Measurements from ENCODE around the gene WNT3A. TPM values are rescaled to one million over a fixed set of nuclear protein-coding genes. Genes with fewer than 3 reads are reported as not detected.

WNT3A gene
- polyA plus RNA-seq, 1 of the 3 experiments (the other 2 are of a cell fraction), result not detected

- Histone ChIP-seq H3K9me2 (no peaks in the 10 kb centered on the region), H3K4me3 (ENCODE audit: low read depth in 2 of 2, low read length in 1 of 2) (no peak overlapping the region), H3K27me3 (ENCODE audit: insufficient read depth) (peaks cover 4% of the 10 kb centered on the region; the same call in 1 of the 2 replicates), H4K20me1 (ENCODE audit: insufficient read depth) (no peaks in the 10 kb centered on the region), H2AFZ (ENCODE audit: low read depth) (no peak overlapping the region), H3K4me2 (no peak overlapping the region), H3K79me2 (ENCODE audit: insufficient read depth) (no peaks in the 10 kb centered on the region), H3K4me1 (ENCODE audit: control insufficient read depth in 1 of 2, insufficient read depth in 2 of 2, low read depth in 1 of 2, low read length in 1 of 2) (no peaks in the 10 kb centered on the region), H3K36me3 (replicated peaks in 1 of 2; ENCODE audit: control insufficient read depth in 1 of 2, insufficient read depth in 2 of 2, low read length in 1 of 2) (no peaks in the 10 kb centered on the region), H3K9me3 (no peaks in the 10 kb centered on the region), H3F3A (replicated peaks; ENCODE audit: insufficient read depth) (no peaks in the 10 kb centered on the region), H3K9ac (no peak overlapping the region), H3K27ac (ENCODE audit: low read depth in 2 of 2, low read length in 1 of 2) (no peak overlapping the region)
- ChIA-PET CTCF (interaction anchor here (0.6 to 1.6 kb wide), 3 partner anchors 12 to 40 kb away, joined by 3 to 5 read pairs (median 3); no protein-coding TSS in a partner anchor), POLR2A (no interaction called here)
- no peak for TF ChIP-seq EP300 (IDR thresholded peaks at IDR 0.05; ENCODE audit: borderline replicate concordance in 1 of 2, low read depth in 1 of 2, low read length in 1 of 2)
- no peak for TF ChIP-seq NRF1 (IDR thresholded peaks at IDR 0.05; ENCODE audit: low read depth, low read length)
- no peak for TF ChIP-seq REST (IDR thresholded peaks at IDR 0.05; ENCODE audit: low read depth, low read length)
- no peak for TF ChIP-seq CHD2 (IDR thresholded peaks at IDR 0.05; ENCODE audit: low read length, partially characterized antibody)
- TF ChIP-seq CTCF (IDR thresholded peaks at IDR 0.05), result no peak
- no peak for TF ChIP-seq PBX3 (IDR thresholded peaks at IDR 0.05)
- no peak for TF ChIP-seq EZH2phosphoT487 (IDR thresholded peaks at IDR 0.05; ENCODE audit: borderline replicate concordance, low read depth)
- TF ChIP-seq ZBTB33 (IDR thresholded peaks at IDR 0.05; ENCODE audit: borderline replicate concordance, low read depth), result no peak
- no peak for TF ChIP-seq TEAD4 (IDR thresholded peaks at IDR 0.05; ENCODE audit: borderline replicate concordance, insufficient read depth)
- no peak for TF ChIP-seq SMC3 (IDR thresholded peaks at IDR 0.05; ENCODE audit: low read depth, low read length)
- DNase-seq, result no peak
- WGBS (ENCODE audit: low lambda C conversion rate), result 10% methylated on average over 5 of the region's 8 CpGs
Measured at GRCh38 chr1:228039006-228039903, 32.5 kb downstream of the WNT3A start.

Measured in SK-N-SH (cell line).